ENCODE results near the gene AKT2. TPM values are rescaled to one million over a fixed set of nuclear protein-coding genes. Genes with fewer than 3 reads are reported as not detected.

Gene AKT2
- total and polyA plus RNA-seq, 12 donors = 49.2 to 195 (median 113) TPM

DNA sequence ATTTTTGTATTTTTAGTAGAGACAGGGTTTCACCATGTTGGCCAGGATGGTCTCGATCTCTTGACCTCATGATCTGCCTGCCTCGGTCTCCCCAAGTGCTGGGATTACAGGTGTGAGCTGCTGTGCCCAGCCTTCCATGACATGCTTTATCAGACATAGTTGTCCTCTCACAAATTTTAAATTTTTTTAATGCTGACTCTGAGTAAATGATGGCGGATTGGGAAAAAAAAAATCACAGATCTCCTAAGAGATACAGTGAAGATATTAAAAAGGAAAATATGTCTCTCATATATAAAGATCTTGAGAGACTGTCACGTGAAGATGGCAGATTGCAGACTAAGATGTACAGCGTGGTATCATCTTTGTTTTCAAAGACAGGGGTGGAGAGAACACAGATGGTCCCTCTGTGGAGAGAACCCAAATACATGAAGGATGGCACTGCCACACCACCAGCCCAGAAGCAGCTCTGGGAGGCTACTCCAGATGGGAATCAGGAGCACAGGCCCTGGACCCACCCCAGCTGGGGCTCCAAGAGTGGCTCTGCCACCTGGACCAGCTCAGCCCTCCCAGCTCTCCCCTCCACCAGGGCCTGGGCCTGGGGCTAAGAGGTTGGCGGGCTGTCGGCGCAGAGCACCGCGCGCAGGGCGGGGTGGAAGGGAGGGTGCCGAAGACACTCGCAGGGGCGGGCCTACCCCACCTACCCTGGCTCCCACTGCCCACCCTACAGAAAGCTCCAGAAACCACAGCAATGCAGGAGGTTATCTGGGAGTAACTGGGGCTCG, 38.7 kb downstream of the AKT2 start:
- H3K4me3 ChIP-seq = no peak overlapping the region
- no peak for DNase-seq
- peaks cover 0 to 7% of the 10 kb centered on the region in 2 donors for H3K36me3 ChIP-seq (replicated peaks in 1 of 2)
- H3K27ac ChIP-seq = no peak overlapping the region
- H3K27me3 ChIP-seq = no peaks in the 10 kb centered on the region
- H3K4me1 ChIP-seq (replicated peaks in 1 of 2) = peaks cover 14 to 22% of the 10 kb centered on the region in 2 donors
- 94 to 98% (median 95%) methylated on average over 5 to 16 of the region's 16 CpGs for WGBS, 4 donors
- no peaks in the 10 kb centered on the region for H3K9me3 ChIP-seq (replicated peaks in 1 of 3)
- TF ChIP-seq, protein P1, sequence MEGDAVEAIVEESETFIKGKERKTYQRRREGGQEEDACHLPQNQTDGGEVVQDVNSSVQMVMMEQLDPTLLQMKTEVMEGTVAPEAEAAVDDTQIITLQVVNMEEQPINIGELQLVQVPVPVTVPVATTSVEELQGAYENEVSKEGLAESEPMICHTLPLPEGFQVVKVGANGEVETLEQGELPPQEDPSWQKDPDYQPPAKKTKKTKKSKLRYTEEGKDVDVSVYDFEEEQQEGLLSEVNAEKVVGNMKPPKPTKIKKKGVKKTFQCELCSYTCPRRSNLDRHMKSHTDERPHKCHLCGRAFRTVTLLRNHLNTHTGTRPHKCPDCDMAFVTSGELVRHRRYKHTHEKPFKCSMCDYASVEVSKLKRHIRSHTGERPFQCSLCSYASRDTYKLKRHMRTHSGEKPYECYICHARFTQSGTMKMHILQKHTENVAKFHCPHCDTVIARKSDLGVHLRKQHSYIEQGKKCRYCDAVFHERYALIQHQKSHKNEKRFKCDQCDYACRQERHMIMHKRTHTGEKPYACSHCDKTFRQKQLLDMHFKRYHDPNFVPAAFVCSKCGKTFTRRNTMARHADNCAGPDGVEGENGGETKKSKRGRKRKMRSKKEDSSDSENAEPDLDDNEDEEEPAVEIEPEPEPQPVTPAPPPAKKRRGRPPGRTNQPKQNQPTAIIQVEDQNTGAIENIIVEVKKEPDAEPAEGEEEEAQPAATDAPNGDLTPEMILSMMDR (IDR thresholded peaks at IDR 0.05) = no peak
- TF ChIP-seq POLR2A (IDR thresholded peaks at IDR 0.05) = no peak
- intact Hi-C loops (cut with DNase I) = no loop called here

DNA sequence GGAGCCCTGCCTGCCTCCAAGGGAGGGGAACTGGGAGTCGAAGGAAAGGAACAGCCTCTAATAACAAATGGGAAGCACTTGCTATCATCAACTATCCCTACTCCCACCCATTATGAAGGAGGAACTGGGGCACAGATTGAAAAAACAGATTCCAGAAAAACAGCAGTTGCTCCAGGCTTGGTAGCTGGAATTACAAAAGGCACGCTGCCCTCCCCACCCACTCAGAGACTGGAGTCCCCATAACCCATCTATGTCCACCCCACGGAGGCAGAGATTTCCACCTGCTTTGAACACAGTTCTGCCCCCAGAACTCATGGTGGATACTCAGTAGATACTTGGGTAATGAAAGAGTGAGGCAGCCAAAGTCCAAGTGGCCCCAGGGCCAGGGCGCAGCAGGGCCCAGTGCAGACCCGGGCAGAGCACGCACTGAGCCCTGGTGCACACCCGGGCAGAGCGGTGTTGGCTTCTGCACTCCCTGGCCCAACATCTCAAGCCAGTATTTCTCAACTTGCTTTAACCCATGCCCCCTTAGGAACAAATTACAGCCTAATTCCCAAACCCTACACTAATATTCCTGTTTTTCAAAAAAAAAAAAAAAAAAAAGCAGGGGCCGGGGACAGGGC, 39.5 kb downstream of the AKT2 start:
- 77 to 92% (median 88%) methylated on average over 9 of the region's 9 CpGs for WGBS, 4 donors
- Histone ChIP-seq H3K4me3 (no peak overlapping the region), H3K36me3 (replicated peaks in 1 of 2) (peaks cover 0 to 12% of the 10 kb centered on the region in 2 donors), H3K9me3 (replicated peaks in 1 of 3) (no peaks in the 10 kb centered on the region), H3K27ac (peak overlapping the region in 1 of 5 donors; percentile 10), H3K4me1 (replicated peaks in 1 of 2) (peaks cover 16 to 24% of the 10 kb centered on the region in 2 donors), H3K27me3 (no peaks in the 10 kb centered on the region)
- intact Hi-C loops (cut with DNase I) = no loop called here
- TF ChIP-seq POLR2A (IDR thresholded peaks at IDR 0.05) = no peak
- TF ChIP-seq, protein P1 (IDR thresholded peaks at IDR 0.05) = no peak
- DNase-seq = no peak

DNA sequence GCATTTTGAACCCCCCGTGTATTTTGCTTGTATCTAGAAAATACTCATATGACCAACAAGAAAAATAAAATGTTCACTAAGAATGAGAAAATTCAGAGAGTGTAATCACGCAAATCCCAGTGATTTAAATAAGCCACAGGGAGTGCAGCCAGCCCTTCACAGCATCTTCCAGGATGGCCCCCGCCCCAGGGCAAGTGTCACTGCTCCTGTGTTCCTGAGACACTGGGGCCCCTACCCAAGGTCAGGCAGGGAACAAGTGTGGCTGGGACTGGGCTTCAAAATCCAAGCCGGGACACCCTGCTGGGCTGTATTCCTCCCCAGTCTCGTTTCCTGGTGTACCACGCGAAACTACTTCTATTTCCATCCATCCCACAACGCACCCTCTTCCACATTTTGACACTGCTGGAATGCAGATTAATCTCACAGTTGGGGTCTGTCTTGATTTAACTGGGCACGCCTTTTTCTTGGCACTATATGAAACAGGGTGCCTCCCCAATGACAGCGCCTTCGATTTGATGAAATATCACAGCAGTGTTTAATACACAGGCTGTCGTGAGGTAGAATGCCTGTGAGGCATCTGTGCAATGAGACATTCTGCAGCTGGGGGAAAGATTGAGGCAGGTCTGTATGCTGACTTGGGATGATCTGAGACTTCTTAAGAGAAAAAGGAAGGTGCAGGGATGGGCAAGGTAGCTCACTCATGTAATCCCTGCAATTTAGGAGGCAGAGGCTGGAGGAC, 40.4 kb downstream of the AKT2 start:
- H3K27me3 ChIP-seq = no peaks in the 10 kb centered on the region
- no peak for DNase-seq
- H3K36me3 ChIP-seq (replicated peaks in 1 of 2) = peaks cover 0 to 19% of the 10 kb centered on the region in 2 donors
- no peak overlapping the region for H3K4me3 ChIP-seq
- H3K4me1 ChIP-seq (replicated peaks in 1 of 2) = peaks cover 16 to 24% of the 10 kb centered on the region in 2 donors
- no peaks in the 10 kb centered on the region for H3K9me3 ChIP-seq (replicated peaks in 1 of 3)
- intact Hi-C loops (cut with DNase I) = no loop called here
- TF ChIP-seq, protein P1 (IDR thresholded peaks at IDR 0.05) = no peak
- TF ChIP-seq POLR2A (IDR thresholded peaks at IDR 0.05) = no peak
- no peak overlapping the region for H3K27ac ChIP-seq
- WGBS, 4 donors = 74 to 80% (median 75%) methylated on average over 12 of the region's 12 CpGs

DNA sequence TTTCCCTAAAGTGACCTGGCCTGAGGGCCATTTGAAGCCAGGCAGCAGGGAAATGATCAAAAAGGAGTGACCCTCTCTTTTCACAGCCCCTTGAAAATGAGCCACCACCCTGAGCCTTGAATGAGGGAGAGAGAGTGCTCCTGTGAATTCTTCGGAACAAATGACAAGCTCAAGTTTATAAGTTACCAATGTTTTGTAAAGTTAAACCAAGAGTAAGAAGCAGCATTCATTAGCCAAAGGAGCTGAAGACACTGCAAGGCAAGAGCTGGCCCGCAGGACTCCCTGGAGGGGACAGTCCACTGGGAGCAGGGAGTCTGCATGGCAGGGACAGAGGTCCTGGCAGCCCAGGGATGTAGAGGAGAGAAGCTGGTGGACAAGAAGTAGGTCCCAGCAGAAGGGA, 42.0 kb downstream of the AKT2 start:
- 85 to 93% (median 89%) methylated on average over 2 of the region's 2 CpGs for WGBS, 4 donors
- Histone ChIP-seq H3K27me3 (no peaks in the 10 kb centered on the region), H3K36me3 (replicated peaks in 1 of 2) (peaks cover 0 to 35% of the 10 kb centered on the region in 2 donors), H3K4me1 (replicated peaks in 1 of 2) (peaks cover 16 to 24% of the 10 kb centered on the region in 2 donors), H3K9me3 (replicated peaks in 1 of 3) (no peaks in the 10 kb centered on the region), H3K27ac (peak overlapping the region in 3 of 5 donors; percentile 75 to 98 (median 85)), H3K4me3 (no peak overlapping the region)
- DNase-seq = no peak
- no peak for TF ChIP-seq POLR2A (IDR thresholded peaks at IDR 0.05)
- TF ChIP-seq, protein P1 (IDR thresholded peaks at IDR 0.05) = no peak
- intact Hi-C loops (cut with DNase I) = no loop called here

All from adrenal gland (tissue), 12 donors.